HG02938 (cell line): Measurements from ENCODE around the gene KLHL40.

ENCODE experiments used
- ATAC-seq: cut with Tn5 transposase; IDR thresholded peaks from one replicate; pipeline ENCODE4 v1.9.1; 2021; ENCODE audit warnings: mild to moderate bottlenecking, moderate library complexity; ENCODE audit not compliant: unreplicated experiment

KLHL40 gene

DNA sequence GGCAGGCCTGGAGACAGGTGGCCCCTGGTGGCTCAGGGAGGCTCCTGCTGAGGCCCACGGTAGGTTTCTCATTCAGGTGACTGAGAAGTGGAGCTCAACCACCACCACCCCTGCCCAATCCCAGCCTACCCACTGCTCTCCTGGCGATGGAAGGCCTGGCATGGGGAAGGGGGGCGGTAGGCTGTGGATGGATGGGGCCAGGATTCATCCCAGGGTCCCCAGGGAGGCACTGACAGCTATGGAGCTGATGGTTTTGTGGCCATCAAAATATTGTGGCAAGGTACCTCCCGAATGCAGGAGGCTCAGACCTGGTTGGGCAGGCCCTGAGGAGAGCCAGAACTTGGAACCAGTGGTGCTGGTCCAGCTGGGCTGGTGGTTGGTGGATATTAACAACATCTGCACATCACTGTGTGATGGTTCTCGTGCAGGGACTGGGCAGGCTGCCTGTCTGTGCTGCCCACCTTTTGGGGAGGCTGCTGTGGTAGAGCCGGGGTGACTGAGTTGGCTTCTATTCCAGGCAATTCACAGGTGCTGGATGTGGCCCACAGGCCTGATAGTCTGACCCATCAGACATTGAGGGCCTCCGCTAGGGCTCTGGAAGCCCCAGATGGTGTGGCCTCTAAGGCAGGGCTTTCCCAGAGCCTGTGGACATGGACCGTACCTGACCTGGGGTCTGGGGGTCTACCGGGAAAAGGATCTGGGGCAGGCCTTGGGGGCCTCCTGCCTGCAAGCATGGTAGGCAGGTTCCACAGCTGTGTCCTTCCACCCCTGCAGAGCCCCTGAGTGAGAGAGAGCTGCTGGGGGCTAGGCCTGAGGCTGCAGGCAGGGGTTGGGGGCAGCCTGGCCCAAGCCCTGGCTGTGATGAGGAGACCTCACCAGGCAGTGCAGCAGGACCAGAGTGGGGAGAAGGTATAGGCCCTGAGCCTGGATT, 28.4 kb upstream of the KLHL40 start:
- ATAC-seq = no peak

DNA sequence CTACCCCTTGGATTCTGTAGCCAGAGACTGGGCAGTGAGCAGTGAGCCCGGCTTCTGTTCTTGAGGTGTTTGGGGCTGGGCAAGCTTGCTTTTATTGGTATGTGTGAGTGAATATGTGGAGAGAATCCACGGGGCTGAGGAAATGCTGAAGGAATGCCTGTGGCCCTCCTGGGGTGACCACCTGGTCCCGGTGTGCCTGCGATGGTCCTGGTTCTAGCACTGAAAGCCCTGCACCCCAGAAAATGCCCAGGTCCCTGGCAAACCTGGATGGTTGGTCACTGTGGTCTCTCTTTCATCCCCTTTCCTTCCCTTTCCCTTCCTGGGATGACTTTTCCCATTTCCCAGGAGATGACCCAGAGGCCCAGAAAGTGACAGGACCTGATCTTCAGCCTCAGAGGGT, 27.7 kb upstream of the KLHL40 start:
- no peak for ATAC-seq

DNA sequence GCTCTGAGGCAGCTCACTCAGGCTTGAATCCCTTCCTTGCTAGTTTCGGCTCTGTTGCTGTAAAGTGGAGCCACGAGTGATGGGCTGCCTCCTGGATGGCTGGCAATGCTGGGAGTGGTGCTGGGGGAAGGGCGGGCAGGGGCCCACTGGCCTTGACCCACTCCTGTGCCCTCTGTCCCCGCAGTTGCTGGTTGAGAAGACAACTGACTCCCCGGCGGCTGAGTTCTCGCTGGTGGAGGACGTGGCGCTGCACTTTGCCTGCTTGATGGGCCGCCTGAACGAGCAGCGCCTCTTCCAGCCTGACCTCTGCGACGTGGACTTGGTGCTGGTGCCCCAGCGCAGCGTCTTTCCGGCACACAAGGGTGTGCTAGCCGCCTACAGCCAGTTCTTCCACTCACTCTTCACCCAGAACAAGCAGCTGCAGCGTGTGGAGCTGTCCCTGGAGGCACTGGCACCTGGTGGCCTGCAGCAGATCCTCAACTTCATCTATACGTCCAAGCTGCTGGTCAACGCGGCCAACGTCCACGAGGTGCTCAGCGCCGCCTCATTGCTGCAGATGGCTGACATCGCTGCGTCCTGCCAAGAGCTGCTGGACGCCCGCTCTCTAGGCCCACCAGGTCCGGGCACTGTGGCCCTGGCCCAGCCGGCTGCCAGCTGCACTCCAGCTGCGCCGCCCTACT, 27.1 kb upstream of the KLHL40 start:
- no peak for ATAC-seq

DNA sequence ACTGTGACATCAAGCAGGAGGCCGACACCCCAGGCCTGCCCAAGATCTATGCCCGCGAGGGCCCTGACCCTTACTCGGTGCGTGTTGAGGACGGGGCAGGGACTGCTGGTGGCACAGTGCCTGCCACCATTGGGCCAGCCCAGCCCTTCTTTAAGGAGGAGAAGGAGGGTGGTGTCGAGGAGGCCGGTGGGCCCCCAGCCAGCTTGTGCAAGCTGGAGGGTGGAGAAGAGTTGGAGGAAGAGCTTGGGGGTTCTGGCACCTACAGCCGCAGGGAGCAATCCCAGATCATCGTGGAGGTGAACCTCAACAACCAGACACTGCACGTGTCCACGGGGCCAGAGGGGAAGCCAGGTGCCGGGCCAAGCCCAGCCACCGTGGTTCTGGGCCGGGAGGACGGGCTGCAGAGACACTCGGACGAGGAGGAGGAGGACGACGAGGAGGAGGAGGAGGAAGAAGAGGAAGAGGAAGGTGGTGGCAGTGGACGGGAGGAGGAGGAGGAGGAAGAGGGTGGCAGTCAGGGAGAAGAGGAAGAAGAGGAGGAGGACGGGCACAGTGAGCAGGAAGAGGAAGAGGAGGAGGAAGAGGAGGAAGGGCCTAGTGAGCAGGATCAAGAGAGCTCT, 26.5 kb upstream of the KLHL40 start:
- no peak for ATAC-seq

DNA sequence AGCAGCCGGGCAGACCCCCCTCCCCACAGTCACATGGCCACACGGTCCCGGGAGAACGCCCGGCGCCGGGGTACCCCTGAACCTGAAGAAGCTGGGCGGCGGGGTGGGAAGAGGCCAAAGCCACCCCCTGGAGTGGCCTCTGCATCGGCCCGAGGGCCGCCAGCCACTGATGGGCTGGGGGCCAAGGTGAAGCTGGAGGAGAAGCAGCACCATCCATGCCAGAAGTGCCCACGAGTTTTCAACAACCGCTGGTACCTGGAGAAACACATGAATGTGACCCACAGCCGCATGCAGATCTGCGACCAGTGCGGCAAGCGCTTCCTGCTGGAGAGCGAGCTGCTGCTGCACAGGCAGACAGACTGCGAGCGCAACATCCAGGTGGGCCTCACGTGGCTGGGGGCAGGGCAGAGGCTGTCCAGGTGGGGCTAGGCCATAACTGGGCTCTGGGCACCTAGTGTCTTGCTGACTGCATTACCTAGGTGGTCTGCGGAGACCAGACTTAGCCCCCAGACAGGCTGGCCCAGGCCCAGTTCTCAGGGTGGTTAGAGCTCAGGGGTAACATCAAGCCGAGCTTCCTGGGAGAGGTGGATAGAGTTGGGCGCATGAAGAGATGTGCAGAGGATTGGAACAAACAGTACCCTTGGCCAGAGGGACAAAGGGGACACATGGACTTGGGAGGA, 25.7 kb upstream of the KLHL40 start:
- no peak for ATAC-seq

DNA sequence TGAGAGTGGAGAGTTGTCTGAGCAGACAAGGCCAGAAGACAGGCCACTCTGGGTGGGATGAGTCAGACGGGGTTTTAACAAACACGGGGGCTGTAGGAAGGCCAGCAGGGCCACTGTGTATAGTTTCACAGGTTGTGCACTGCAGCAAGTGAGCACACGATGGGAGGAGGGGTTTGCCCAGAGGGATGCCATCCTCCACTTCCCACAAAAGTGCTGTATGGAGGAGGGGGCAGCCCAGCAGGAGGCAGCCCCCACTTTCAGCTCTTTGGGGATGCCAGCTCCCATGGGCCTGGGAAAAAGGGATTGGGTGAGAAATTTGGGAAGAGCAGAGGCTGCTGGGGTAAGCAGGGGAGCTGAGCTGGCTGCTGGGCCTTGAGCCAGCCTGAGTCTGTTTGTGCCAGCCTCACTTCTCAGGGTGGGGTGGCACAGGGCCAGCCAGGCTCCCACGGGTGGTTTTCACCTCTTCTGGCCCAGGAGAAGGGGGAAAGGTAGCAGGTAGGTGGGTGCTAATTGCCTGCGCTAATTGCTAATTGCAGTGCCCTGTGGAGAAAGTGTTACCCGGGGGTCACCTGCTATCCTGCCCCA, 25.1 kb upstream of the KLHL40 start:
- ATAC-seq = no peak

DNA sequence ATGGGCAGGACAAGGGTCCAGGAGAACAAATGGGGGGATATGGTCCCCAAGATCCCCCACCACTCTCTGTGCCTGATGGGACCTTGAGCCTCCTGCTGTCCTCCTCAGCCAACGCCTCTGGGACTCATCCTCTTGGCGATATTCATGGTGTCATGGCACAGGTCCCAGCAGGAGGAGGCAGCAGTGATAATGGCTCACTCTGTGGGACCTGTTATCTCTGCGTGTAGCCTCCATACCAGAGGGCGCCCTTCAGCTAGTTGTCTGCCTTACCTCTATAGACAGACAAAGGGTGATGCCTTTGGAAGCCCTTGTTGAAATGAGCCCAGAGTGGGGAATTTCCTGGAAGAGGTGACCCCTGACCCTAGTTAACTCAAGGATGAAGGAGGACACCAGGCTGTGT, 24.4 kb upstream of the KLHL40 start:
- no peak for ATAC-seq

DNA sequence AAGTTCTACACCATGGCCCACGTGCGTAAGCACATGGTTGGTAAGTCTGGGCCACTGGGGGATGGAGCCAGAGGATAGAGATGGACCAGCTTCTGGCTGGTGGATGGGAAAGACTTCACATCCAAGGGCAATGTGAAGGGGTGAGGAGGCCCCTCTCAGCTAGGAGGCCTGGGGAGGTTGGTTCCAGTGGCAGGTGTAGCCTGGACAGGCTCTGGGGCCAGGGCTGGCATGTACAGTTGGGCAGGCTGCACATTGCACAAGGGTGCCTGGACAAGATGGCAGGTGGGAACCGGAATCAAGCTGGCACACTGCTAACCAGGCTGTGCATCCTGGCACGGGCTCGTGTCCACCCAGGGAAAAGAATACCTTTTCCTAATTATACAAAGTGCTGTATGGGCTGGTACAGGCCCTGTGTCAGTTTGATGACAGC, 23.7 kb upstream of the KLHL40 start:
- no peak for ATAC-seq

DNA sequence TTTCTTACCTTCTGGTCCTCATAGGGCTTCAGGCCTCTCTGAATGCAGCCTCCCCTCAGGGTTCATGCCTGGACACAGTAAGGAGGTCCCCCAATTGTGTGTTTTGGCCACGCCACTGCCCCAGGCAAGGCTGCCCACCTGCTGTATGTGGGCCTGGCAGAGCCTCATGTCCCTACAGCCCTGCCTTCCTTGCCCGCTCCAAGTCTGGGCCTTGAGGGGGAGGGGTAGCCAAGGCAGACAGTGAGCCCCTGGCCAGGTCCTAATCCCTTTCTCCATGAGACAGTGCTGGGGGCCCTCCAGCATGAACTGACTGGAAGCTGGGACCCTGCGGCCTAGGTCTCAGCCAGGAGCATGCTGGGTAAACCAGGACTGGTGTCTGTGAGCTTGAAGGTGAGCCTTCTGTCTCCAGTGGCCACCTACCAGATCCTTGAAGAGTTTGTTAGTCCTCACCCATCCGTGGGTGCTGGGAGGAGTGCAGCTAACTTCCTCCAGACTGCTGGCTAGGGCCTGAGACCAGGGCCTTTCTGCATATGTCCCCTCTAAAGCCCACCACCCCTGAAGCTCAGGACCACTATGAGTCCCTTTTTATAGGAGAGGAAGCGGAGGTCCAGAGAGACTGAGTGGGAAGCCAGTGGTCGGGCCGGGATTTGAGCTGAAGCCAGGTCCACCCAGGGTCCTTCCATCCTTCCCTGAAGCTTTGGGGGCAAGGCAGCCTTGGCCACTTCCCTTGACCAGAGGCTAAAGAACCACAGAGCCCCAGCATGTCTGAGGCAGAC, 23.1 kb upstream of the KLHL40 start:
- ATAC-seq = no peak

DNA sequence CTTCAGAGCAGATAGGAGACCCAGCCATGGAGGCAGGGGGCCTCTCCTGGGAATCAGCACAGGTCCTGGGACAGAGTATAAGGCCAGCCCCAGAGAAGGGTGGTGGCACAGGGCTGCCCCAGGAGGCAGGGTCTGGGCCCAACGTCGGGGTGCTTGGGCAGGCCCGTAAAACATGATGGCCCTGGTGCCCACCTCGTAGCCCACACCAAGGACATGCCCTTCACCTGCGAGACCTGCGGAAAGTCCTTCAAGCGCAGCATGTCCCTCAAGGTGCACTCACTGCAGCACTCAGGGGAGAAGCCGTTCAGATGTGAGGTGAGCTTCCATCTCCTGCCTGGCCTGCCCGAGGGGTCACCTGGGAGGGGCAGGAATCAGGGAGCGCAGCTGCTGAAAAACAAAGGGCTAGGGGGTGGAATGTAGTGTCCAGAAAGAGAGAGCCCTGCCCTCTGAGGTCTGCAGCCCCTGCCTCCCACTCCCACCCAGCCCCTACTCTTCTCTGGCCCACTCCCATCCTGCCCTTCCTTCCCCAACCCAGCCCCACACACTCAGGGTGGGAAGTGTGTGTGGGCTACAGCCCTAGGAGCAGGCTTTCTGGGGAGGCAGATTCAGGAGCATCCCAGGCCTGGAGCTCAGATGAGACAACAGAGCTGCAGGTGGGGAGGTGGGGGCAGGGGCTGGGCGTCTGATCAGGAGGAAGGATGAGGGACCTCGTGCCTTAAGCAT, 22.4 kb upstream of the KLHL40 start:
- no peak for ATAC-seq

DNA sequence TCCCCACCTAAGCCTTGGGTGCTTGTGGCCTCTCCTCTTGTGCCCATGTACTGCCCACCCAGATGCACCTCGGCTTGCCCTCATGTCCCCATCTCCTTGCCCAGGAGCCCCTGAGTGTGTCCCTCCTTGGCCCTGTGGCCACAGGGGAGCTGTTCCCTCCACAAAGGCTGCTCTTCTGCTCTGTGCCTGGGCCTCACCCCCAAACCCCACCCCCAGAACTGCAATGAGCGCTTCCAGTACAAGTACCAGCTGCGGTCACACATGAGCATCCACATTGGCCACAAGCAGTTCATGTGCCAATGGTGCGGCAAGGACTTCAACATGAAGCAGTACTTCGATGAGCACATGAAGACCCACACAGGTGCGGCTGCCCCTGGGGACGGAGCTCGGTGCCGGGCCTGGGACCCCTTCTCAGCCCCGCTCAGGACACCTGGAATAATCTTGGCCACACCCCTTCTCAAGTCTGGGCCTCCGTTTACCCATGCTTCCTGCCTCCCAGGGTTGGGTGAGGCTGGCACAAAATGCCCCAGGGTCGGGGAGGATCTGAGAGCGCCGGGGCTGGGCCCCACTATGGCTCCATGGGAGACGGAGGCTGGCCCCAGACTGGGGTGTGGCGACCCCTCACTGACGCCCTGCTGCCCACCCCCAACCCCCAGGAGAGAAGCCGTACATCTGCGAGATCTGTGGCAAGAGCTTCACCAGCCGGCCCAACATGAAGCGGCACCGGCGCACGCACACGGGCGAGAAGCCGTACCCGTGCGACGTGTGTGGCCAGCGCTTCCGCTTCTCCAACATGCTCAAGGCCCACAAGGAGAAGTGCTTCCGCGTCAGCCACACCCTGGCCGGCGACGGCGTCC, 21.5 kb upstream of the KLHL40 start:
- ATAC-seq = no peak

DNA sequence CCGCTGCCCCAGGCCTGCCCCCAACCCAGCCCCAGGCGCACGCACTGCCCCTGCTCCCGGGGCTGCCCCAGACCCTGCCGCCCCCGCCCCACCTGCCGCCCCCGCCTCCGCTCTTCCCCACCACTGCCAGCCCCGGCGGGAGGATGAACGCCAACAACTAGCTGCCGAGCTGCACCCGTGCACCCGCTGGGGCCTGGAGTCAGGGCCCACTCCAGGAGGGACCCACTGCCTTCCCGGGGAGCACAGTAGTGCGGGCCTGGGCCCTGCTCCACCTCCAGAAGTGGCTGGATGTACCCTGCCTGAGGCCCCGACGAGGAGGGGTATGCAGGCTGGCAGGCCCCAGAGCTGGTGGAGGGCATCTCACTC, 20.9 kb upstream of the KLHL40 start:
- no peak for ATAC-seq

DNA sequence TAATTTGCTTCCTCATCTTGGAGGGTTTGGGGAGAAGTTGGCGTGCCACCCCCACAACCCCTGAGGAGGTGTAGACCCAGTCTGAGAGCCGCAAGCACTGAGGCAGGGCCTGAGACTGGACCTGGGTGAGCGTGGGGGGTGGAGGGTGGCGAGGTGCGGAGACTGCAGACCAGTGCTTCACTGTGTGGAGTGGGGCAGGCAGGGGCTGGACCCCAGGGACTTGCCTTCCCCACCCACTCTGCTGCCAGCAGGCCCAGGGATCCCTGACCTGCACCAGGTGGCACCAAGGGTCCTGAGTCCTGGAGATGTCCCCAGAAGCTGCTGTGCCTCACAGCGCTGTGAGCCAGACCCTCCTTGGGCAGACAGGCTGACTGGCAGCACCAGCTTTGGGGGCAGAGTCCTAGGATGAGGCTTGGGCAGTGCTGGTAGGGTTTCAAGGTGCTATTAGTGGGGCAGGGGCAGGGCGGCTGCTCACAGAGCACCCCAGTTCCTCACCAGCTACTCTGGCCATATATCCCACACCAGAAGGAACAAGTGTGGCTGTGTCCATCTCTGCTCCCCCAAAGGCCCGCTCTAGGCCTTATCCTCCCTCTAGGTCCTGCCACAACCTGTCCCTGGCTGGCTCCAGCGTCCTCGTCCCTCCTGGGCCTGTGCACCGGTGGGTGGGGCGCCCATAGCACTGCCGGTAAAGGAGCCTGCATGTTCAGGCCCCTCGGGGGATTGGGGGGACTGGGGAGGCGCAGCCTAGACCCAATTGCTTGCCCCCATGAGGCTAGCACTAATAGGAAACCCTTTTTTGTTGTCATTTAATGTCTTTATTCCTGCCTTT, 20.1 kb upstream of the KLHL40 start:
- ATAC-seq = no peak

DNA sequence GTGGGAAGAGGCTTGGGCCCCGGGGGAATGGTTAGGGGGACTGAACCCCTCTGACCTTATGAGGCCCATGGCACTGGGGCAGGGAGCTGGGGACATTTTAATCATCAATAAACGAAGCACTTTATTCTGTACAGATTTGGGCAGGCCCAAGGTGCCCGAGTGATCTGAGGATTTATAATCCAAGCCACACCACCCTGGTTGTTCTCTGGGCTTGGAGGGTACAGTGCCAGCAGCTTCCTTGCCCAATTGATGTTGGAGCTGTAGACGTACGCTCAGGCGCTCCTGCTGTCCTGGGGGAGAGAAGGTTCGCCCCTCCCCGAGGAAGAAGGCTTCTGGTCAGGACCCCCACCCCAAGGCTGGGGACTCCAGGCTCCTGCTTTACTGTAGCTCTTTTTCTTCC, 19.3 kb upstream of the KLHL40 start:
- ATAC-seq = no peak

DNA sequence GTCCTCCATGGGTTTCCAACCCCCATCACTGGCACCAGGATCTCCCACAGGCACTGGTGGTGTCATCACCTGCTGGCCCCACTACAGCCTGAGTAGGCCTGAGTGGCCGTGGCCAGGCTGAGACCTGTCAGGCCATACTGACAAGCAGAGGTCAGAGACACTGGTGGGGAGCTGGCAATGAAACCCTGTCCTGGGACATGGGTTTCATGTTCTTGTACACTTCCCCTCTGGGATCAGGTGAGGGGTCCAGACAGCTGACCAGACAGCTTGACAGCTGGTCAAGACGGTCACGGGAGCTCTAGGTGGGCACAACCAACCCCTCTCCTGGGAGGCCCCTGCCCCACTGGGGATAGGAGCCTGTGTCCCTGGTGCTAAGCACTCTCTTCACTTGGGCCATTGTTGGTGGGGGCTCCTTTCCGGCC, 18.7 kb upstream of the KLHL40 start:
- ATAC-seq = no peak

DNA sequence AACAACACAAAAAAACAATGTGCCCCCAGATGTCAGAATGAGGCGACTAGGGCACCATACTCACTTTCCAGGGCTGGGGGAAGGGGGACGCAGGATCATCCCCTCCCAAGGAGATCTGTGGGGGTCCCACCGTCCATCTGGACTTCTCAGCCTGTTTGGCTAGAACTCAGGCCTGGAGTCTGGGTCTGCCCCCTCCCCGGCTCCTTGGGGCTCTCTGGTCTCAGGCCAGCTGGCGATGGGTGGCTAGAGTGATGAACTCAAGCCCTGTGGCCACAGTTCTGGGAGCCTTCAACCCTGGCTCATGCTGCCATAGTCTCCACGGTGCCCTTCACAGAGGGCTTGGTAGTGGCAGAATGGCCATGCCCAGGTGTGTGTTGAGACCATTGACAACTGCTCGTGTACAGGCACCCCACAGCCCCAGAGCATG, 18.2 kb upstream of the KLHL40 start:
- no peak for ATAC-seq

DNA sequence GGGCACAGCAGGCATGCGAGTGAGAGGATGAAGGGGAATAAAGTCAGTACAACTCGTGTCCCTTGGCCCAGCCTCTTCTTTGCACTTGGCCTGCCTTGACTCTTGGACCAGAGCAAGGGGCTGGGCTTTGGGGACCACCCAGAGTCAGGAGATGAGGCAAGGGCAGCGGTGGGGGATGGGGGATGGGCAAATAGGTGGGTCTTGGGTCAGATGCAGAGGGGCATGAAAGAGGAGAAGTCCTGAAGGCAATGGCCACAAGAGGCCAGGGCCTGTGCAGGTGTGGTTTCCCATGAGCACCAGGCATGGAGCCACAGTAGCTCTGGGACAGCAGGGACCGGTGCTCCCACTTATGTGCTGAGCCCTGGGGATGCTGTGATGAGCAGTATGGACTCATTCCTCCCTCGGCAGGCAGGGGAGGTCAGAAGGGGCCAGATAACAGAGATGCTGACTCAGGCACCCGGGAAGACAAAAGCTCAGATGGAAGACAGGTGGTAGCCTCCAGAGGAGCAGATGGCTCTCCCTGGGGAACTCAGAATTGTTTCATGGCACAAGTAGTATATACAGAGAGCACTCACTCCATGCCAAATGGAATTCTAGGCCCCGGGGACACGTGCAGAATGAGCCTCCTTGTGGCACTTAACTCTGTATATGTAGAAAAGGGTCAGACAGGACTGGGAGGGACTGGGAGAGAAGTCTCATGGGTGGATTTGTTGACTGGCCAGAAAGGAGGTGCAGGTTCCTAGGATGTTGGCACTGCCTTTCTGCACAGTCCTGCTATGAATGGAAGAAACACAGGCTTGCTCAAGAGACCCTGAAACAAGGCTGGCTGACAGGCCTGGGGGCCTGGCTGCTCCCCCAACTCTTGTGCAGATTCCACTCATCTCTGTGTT, 17.6 kb upstream of the KLHL40 start:
- ATAC-seq = no peak
